H1 (cell line): ENCODE results near the gene NDUFB6. TPM values are rescaled to one million over a fixed set of nuclear protein-coding genes. Genes with fewer than 3 reads are reported as not detected.
A peak's percentile ranks its signal among the peaks of the same experiment; 100 is the strongest.

ENCODE experiments used
- CTCF ChIA-PET: fragments of 300-600 bp; sonication (Branson Sonifier 250); formaldehyde crosslinking; loops from one replicate; lab custom pipeline; 2021; ENCODE audit not compliant: partially characterized antibody; lab: Charles Lee
- POLR2A ChIA-PET: fragments of 300-600 bp; sonication (Branson Sonifier 250); formaldehyde crosslinking; loops from one replicate; lab custom pipeline; 2021; ENCODE audit warnings: inconsistent platforms; ENCODE audit not compliant: partially characterized antibody; lab: Charles Lee
- DNase-seq, 2 experiments: peaks; one replicate each; pipeline versions ENCODE4 v3.0.0 to v3.0.0-alpha.2; 2010 to 2022; ENCODE audit warnings: low spot score in 2 of 2, low read depth in 1 of 2, mixed read lengths in 1 of 2
- FAIRE-seq: peaks from 2 replicates; lab custom pipeline; 2011; peaks lifted over from hg19 to GRCh38; lab: Jason Lieb, UNC
- H2AFZ ChIP-seq: 2 replicates; pipeline ENCODE4 v1.8.1; 2012; ENCODE audit warnings: low read length, inconsistent platforms
- H2AK5ac ChIP-seq: 2 replicates; pipeline ENCODE4 v1.6.1; 2013; ENCODE audit warnings: low read depth, low read length
- H2BK120ac ChIP-seq: replicated peaks from 2 replicates; pipeline ENCODE3; 2013; ENCODE audit warnings: low read depth, low read length, inconsistent platforms
- H2BK12ac ChIP-seq: 2 replicates; pipeline ENCODE4 v1.6.1; 2013; ENCODE audit warnings: low read depth, low read length
- H2BK15ac ChIP-seq: 2 replicates; pipeline ENCODE4 v1.6.1; 2013; ENCODE audit warnings: low read length
- H2BK20ac ChIP-seq: 2 replicates; pipeline ENCODE4 v1.6.1; 2013; ENCODE audit warnings: low read length
- H2BK5ac ChIP-seq: 2 replicates; pipeline ENCODE4 v1.6.1; 2013; ENCODE audit warnings: low read depth, low read length
- H3K14ac ChIP-seq: 2 replicates; pipeline ENCODE4 v1.6.1; 2013; ENCODE audit warnings: inconsistent platforms; ENCODE audit not compliant: insufficient read length
- H3K18ac ChIP-seq: 2 replicates; pipeline ENCODE4 v1.6.1; 2013; ENCODE audit warnings: low read length; ENCODE audit errors: extremely low read depth
- H3K23ac ChIP-seq: 2 replicates; pipeline ENCODE4 v1.6.1; 2013; ENCODE audit warnings: inconsistent platforms; ENCODE audit not compliant: insufficient read length
- H3K23me2 ChIP-seq: 2 replicates; pipeline ENCODE4 v1.6.1; 2013; ENCODE audit warnings: low read depth, low read length
- H3K27ac ChIP-seq: 2 replicates; pipeline ENCODE4 v1.6.1; 2011; ENCODE audit warnings: low read depth, low read length, inconsistent platforms
- H3K27me3 ChIP-seq, 4 experiments: replicated peaks in 1 of 4; 1 replicate in 1 of 4; 2 replicates in 3 of 4; pipeline versions ENCODE4 v1.6.1 to v1.8.1; 2011 to 2013; ENCODE audit warnings: low read length in 3 of 4, mild to moderate bottlenecking in 3 of 4, inconsistent platforms in 2 of 4, mixed read lengths in 2 of 4, moderate library complexity in 1 of 4; ENCODE audit not compliant: control insufficient read depth in 3 of 4, insufficient read depth in 3 of 4; ENCODE audit errors: extremely low read depth in 1 of 4
- H3K36me3 ChIP-seq, 4 experiments: 2 replicates each; pipeline versions ENCODE4 v1.6.1 to v1.8.1; 2011 to 2013; ENCODE audit warnings: mild to moderate bottlenecking in 4 of 4, low read length in 3 of 4, moderate library complexity in 2 of 4, control low read depth in 1 of 4, inconsistent platforms in 1 of 4; ENCODE audit not compliant: insufficient read depth in 4 of 4, control insufficient read depth in 2 of 4
- H3K4ac ChIP-seq: replicated peaks from 2 replicates; pipeline ENCODE3; 2013; ENCODE audit warnings: low read length, low read depth, mixed read lengths, inconsistent platforms; ENCODE audit not compliant: insufficient read length
- H3K4me1 ChIP-seq, 4 experiments: replicated peaks in 1 of 4; 1 replicate in 1 of 4; 2 replicates in 3 of 4; pipeline versions ENCODE4 v1.6.1 to v1.8.1; 2011 to 2013; ENCODE audit warnings: low read length in 3 of 4, inconsistent platforms in 2 of 4, mixed read lengths in 1 of 4; ENCODE audit not compliant: insufficient read depth in 4 of 4, control insufficient read depth in 3 of 4
- H3K4me2 ChIP-seq, 2 experiments: 2 replicates each; pipeline versions ENCODE4 v1.6.1 to v1.8.1; 2011 to 2013; ENCODE audit warnings: low read depth in 2 of 2, low read length in 2 of 2, control low read depth in 1 of 2, inconsistent platforms in 1 of 2, mild to moderate bottlenecking in 1 of 2; ENCODE audit not compliant: insufficient read depth in 1 of 2
- H3K4me3 ChIP-seq, 4 experiments: fragments of 200-600, 300-600 bp in 1 of 4; sonication (generic), shearing (Covaris generic), sonication (Bioruptor Twin) in 1 of 4; 2 replicates each; pipeline versions ENCODE4 v1.5.1 to v1.8.1; 2011 to 2016; ENCODE audit warnings: low read length in 4 of 4, low read depth in 3 of 4, control low read depth in 2 of 4, inconsistent platforms in 2 of 4, mild to moderate bottlenecking in 2 of 4, mixed read lengths in 1 of 4, moderate library complexity in 1 of 4; ENCODE audit not compliant: insufficient read depth in 2 of 4; ENCODE audit errors: extremely low read depth in 1 of 4
- H3K56ac ChIP-seq: replicated peaks from 2 replicates; pipeline ENCODE3; 2013; ENCODE audit warnings: low read depth, mild to moderate bottlenecking, mixed read lengths, low read length, inconsistent platforms; ENCODE audit not compliant: insufficient read length
- H3K79me1 ChIP-seq: 2 replicates; pipeline ENCODE4 v1.6.1; 2013; ENCODE audit warnings: low read depth, low read length, control low read depth
- H3K79me2 ChIP-seq, 2 experiments: 2 replicates each; pipeline versions ENCODE4 v1.6.1 to v1.8.1; 2012 to 2013; ENCODE audit warnings: low read length in 2 of 2, mild to moderate bottlenecking in 2 of 2, inconsistent platforms in 1 of 2; ENCODE audit not compliant: insufficient read depth in 2 of 2, control insufficient read depth in 1 of 2
- H3K9ac ChIP-seq, 4 experiments: replicated peaks in 1 of 4; 1 replicate in 1 of 4; 2 replicates in 3 of 4; pipeline versions ENCODE4 v1.6.1 to v1.8.1; 2011 to 2013; ENCODE audit warnings: low read depth in 3 of 4, low read length in 3 of 4, control low read depth in 2 of 4, mild to moderate bottlenecking in 2 of 4, moderate library complexity in 2 of 4, inconsistent platforms in 1 of 4; ENCODE audit errors: extremely low read depth in 1 of 4
- H3K9me3 ChIP-seq, 2 experiments: 2 replicates each; pipeline versions ENCODE4 v1.6.1 to v1.8.1; 2012 to 2013; ENCODE audit warnings: mild to moderate bottlenecking in 2 of 2, moderate library complexity in 2 of 2, control low read depth in 1 of 2, inconsistent platforms in 1 of 2, low read depth in 1 of 2, low read length in 1 of 2, mixed read lengths in 1 of 2; ENCODE audit not compliant: insufficient read depth in 2 of 2
- H4K20me1 ChIP-seq, 2 experiments: replicated peaks in 1 of 2; 2 replicates each; pipeline versions ENCODE3 to v1.8.1; 2011 to 2013; ENCODE audit warnings: inconsistent platforms in 2 of 2, low read length in 2 of 2, mild to moderate bottlenecking in 1 of 2; ENCODE audit not compliant: insufficient read depth in 2 of 2, control insufficient read depth in 1 of 2
- H4K5ac ChIP-seq: 2 replicates; pipeline ENCODE4 v1.6.1; 2013; ENCODE audit warnings: low read length, low read depth, mixed read lengths, inconsistent platforms; ENCODE audit not compliant: insufficient read length
- H4K8ac ChIP-seq: 2 replicates; pipeline ENCODE4 v1.8.0; 2013; ENCODE audit warnings: mild to moderate bottlenecking, moderate library complexity, low read length, inconsistent platforms; ENCODE audit not compliant: insufficient read depth; ENCODE audit errors: extremely low read depth
- H4K91ac ChIP-seq: replicated peaks from 2 replicates; pipeline ENCODE3; 2013; ENCODE audit warnings: low read length, mixed read lengths, inconsistent platforms; ENCODE audit not compliant: insufficient read length
- CHD1 ChIP-seq: IDR thresholded peaks from 2 replicates; pipeline ENCODE4 v1.6.1; 2012; ENCODE audit warnings: low read depth, low read length, improper control_type of control experiment
- WGBS, 2 experiments: shearing (Covaris generic) in 1 of 2; methylation state at CpG; one replicate each; pipeline versions ENCODE4 v1.1.6 to v1.1.7; 2013 to 2015; ENCODE audit warnings: low lambda C conversion rate in 2 of 2, mixed read lengths in 2 of 2, inconsistent platforms in 1 of 2, low coverage in 1 of 2, missing lambda C conversion rate in 1 of 2; ENCODE audit not compliant: insufficient replicate concordance in 2 of 2, insufficient coverage in 1 of 2, insufficient read length in 1 of 2; ENCODE audit errors: extremely low coverage in 1 of 2, missing lambda C conversion rate in 1 of 2; 5-methylcytosine and 5-hydroxymethylcytosine counted together
- polyA plus RNA-seq, 7 experiments: library from polyadenylated mRNA; depleted of rRNA in 3 of 7; stranded (reverse) in 5 of 7; unstranded in 2 of 7; fragments of >200 nt in 5 of 7; fragments of 200-250 nt in 2 of 7; gene quantifications; 1 replicate in 5 of 7; 2 replicates in 1 of 7; 4 replicates in 1 of 7; pipeline versions ENCODE4 v1.2.1 to v1.2.3, GENCODE V29; 2011 to 2013; ENCODE audit warnings: missing spikeins in 2 of 7, mixed read lengths in 2 of 7
- total RNA-seq: library from RNA; stranded (reverse); fragmentation: NEBNext Ultra II Directional; extraction: Animal tissue kit (Norgen Biotek cat#: 25700); gene quantifications from 2 replicates; pipeline ENCODE4 v1.2.1, GENCODE V29; 2021

The NDUFB6 gene
- total and polyA plus RNA-seq, 2 of the 8 experiments (the other 6 are each of a cell fraction or from before 2014, with no cell fraction given), result 55.8 to 61.4 TPM

GRCh38 chr9:32574858-32575257, 1.9 kb upstream of the NDUFB6 start:
- H3K23me2 ChIP-seq, result peaks cover 6% of the 10 kb centered on the region
- no peak overlapping the region for H2BK15ac ChIP-seq
- peaks cover 0 to 4% of the 10 kb centered on the region in 2 experiments for H4K20me1 ChIP-seq
- H2AK5ac ChIP-seq, result no peak overlapping the region
- no peak for DNase-seq
- H3K4ac ChIP-seq, result no peak overlapping the region
- no peak overlapping the region for H3K27ac ChIP-seq
- H4K8ac ChIP-seq, result no peak overlapping the region
- no peak overlapping the region for H2BK120ac ChIP-seq
- WGBS, 2 experiments, result 95% methylated on average over 1 of the region's 1 CpG; no CpG with 5 or more reads in 1 of the 2 experiments
- no peak overlapping the region for H3K18ac ChIP-seq
- POLR2A ChIA-PET, result interaction anchor here (1.0 to 3.8 kb wide), 3 partner anchors 24 to 196 kb away, joined by 3 to 24 read pairs (median 3); partner anchors contain the start of genes SMIM27 and TOPORS
- H2BK20ac ChIP-seq, result no peak overlapping the region
- H3K14ac ChIP-seq, result no peak overlapping the region
- no peak overlapping the region for H2BK5ac ChIP-seq
- 0 out of 2 replicates have a peak overlapping the region, but pooled peaks have one; percentile 19 for H2AFZ ChIP-seq
- no peak overlapping the region for H3K4me2 ChIP-seq
- no peaks in the 10 kb centered on the region for H3K27me3 ChIP-seq
- FAIRE-seq, result no peak
- no peaks in the 10 kb centered on the region for H3K9me3 ChIP-seq
- H3K9ac ChIP-seq, result no peak overlapping the region
- no peak overlapping the region for H3K23ac ChIP-seq
- no peak overlapping the region for H4K5ac ChIP-seq
- no peak overlapping the region for H4K91ac ChIP-seq
- no peak overlapping the region for H3K56ac ChIP-seq
- no peak overlapping the region for H2BK12ac ChIP-seq
- CTCF ChIA-PET, result interaction anchor here (0.6 to 12.2 kb wide), 7 partner anchors 9 to 197 kb away, joined by 3 to 248 read pairs (median 4); no protein-coding TSS in a partner anchor
- peaks cover 4 to 28% of the 10 kb centered on the region in 2 experiments; a peak in 3 of 4 replicates for H3K79me2 ChIP-seq
- peaks cover 0 to 5% (median 0%) of the 10 kb centered on the region in 4 experiments; a peak in 1 of 8 replicates for H3K36me3 ChIP-seq
- no peak overlapping the region for H3K4me3 ChIP-seq
- H3K4me1 ChIP-seq, result peaks cover 0 to 4% (median under 1%) of the 10 kb centered on the region in 4 experiments; a peak in 2 of 7 replicates
- peaks cover 4% of the 10 kb centered on the region; the same call in 1 of the 2 replicates for H3K79me1 ChIP-seq
- TF ChIP-seq CHD1, result no peak
